SW480 (cell line): ENCODE results near the gene ST8SIA4.

Experiments
- DNase-seq: peaks from one replicate; pipeline ENCODE4 v3.0.0-alpha.2; 2016; ENCODE audit warnings: low spot score

ST8SIA4 gene

DNA sequence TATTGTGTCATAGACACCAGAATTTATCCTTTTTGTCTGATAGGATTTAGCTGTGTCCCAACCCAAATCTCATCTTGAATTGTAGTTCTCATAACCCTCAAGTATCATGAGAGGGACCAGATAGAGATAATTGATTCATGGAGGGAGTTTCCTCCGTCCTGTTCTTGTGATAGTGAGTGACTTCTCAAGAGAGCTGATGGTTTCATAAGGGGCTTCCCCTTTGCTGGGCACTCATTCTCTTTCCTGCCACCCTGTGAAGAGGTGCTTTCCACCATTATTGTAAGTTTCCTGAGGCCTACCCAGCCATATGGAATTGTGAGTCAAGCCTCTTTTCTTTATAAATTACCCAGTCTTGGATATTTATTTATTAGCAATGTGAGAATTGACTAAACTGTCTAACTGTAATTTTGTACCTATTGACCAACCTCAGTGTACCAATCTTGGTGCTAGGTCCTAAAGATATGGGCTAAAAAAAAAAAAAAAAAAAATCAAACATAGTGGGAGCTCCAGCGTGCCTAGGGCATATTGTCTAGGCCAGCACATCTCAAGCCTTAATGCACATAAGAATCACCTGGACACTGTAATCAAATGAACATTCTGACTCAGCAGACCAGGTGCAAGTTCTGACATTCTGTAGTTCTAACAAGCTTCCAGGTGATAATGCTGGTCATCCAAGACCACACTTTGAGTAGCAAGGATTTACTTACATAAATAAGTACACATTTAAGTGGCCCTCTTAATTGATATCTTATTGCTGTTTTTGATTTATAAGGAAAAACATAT lies 30.5 kb downstream of the ST8SIA4 start:
- no peak for DNase-seq

DNA sequence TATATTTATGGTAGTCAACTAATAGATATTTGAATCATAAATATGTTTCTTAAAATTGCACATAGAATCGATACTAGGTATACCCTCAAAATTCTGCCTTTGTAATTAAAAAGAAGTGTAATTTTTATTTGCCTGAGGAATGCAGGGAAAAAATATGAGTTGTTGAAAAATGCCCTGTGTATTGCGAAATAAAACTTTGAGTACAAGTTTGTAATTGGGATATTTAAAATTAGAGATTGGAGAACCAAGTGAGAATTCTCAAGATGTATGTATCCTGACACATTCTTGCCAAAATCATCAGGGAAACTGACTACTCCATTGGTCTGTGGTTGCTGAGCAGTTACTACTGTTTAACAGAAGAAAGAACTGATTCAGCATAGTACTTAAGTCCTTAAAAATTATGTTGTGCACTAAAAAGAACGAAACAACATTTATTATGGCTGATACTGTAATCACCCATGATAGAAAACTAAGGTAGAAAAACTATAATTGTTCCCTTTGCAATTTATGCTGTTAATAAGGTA lies 36.0 kb downstream of the ST8SIA4 start:
- DNase-seq, result no peak

DNA sequence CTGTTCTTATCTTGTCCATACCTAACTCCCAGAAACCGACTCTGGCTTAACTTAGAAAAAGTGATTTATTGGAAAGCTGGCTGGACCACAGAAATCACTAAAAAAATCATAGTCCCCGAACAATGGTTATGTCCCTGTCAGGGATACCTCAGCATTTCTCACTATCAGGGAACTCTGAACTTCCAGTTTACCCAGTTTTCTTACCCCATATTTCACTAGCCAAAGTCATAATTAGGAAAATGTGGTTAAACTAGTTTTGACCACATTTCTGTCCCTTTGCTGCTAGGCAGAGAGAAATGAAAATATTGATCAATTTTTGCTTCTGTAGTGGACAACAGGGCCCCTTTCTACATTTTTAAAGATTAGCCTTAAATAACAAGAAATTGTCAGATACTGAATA lies 38.2 kb downstream of the ST8SIA4 start:
- DNase-seq, result no peak

DNA sequence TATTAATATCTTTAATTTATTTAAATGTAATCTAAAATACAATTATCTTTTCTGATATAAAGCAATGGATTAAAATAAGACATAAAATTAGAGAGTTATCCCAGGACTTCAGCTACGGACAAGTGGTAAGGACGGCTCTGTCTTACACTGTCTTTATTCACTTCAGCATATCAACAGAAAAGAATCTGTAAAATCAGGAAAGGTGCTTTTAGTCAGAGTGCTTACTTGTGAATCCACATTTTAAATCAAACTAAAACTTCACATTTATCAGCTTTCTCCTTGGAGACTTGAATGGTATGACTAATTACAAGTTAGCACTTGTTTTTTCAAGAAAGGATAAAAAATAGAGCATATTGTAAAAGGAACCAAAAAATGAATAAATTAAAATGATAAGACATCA lies 39.3 kb downstream of the ST8SIA4 start:
- no peak for DNase-seq

- DNase-seq, result no peak
These were observed 41.9 kb downstream of the ST8SIA4 start for GRCh38 chr5:100861148-100861547.

DNA sequence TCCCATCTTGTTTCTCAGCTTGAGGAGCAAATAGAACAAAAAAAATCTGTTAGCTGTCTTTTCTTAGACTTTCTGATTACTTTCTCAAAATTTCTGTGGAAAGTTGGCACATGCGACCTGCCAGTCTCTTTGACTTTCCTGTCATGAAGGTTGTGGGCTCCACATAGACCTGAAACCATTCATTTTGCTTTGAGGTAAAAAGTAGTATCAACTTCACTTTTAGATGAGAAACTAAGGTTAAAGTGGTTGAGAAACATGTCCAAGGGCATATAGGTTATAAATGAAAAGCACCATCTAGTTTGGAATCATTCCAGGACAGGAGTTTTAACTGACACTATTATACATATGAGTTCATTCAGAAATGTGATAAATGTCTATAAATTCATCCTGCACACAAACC lies 42.7 kb downstream of the ST8SIA4 start:
- DNase-seq, result no peak

DNA sequence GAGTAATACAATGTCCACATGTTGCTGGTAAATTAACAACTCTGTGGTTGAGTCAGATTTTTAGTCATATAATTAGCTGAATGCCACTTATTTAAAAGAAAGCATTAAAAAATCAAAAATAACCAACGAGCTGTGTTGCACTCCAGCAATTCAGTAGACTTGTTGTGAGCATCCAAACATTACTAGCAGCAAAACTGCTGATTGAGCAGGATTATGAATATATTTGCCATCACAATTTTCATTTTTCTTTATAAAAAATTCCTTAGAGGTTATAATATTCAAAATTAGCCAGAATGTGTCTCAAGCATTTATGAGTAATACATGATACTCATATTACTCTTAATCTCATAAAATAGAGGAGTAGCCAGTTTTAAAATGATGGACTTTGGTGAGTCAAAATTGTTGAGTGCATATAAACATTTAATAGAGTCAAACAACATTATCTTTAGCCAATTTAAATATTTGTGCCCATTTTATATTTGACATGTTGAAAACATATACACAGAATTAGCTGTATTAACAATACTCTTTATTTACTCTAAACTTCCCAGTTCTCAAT lies 44.0 kb downstream of the ST8SIA4 start:
- no peak for DNase-seq

GRCh38 chr5:100856462-100856861 lies 46.6 kb downstream of the ST8SIA4 start:
- no peak for DNase-seq

GRCh38 chr5:100855937-100856430 lies 47.1 kb downstream of the ST8SIA4 start:
- no peak for DNase-seq

GRCh38 chr5:100855295-100855694 lies 47.8 kb downstream of the ST8SIA4 start:
- DNase-seq, result no peak

DNA sequence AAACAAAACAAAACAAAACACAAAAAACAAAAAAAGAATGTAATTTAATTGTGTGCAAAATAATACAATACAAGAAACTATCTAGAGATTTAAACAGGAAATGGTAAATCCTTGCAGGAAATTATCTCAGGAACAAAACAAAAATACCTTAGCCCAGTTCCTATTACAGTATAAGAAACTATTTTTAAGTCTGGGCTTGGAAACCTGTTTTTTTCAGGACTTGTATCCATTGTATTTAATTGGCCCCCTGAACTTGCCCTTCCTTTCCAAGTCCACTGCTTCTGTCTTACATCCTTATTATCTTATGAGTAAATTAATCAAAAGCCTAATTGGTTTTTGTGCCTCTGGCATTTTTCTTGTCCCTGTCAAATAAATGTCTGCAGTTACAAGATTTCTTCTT lies 48.5 kb downstream of the ST8SIA4 start:
- DNase-seq, result no peak

DNA sequence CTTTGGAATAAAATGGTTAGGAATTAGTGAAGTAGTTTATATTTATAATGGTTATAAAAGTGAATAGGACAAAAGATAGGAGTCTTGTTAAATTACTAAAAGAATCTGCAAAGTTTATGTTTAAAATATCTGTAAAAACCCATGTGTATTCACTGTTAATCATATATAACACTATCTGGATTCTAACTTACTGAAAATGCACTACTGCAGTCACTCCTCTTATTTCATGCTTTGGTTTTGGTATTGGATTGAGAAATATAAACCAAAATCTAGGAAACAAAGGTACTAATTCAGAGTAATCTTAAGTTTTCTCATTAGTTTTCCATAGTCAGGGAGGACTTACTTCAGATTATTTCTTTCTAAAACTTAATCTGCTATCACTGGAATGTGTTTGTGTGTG lies 49.5 kb downstream of the ST8SIA4 start:
- no peak for DNase-seq

- no peak for DNase-seq
These were observed 50.1 kb downstream of the ST8SIA4 start for GRCh38 chr5:100852988-100853449.

GRCh38 chr5:100852051-100852450 lies 51.0 kb downstream of the ST8SIA4 start:
- DNase-seq, result no peak

GRCh38 chr5:100846772-100847171 lies 56.3 kb downstream of the ST8SIA4 start:
- DNase-seq, result no peak

DNA sequence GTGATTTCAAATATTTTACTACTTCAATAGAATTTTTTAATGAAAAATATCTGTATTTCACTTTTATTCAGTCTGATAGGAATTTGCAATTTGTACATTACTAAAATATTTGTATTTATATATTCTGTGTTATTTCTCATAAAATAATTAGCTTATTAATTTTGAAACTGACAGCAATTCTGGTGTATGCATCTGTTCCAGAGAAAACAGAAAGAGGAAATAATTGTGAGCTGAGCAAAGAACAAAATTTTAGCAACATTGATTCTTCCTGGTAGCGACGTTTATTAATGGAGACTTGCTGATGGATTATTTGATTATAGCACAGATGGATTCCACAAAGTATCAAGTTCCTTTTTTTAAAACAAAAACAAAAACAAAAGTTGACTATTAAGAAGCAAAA lies 61.0 kb downstream of the ST8SIA4 start:
- DNase-seq, result no peak

DNA sequence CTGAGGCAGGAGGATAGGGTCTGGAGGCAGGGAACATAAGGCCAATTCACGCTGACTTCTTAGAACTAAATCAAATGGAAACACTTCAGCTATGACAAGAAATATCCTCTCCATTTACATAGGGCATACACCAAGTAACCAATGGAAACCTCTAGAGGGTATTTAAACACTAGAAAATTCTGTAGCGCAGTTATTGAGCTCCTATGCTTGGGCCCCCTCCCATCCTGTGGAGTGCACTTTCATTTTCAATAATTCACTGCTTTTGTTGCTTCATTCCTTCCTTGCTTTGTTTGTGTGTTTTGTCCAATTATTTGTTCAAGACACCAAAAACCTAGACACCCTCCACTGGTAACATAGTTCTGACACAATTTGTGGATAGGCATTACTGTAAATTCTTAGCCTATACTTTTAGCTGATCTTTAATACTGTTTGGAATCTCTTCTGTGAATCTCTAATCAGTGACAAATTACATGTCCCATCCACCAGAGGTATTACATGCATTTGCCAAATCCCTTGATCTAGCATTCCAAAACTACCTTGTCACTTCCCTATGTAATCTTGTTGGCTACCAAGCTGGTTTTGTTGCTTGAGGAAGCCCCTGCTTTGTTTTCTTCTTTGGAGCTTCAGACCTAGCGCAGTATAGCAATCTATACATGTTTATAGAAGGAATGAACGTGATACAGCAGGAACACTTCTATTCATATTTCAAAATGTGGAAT lies 61.6 kb downstream of the ST8SIA4 start:
- no peak for DNase-seq

- no peak for DNase-seq
These were observed 62.3 kb downstream of the ST8SIA4 start for GRCh38 chr5:100840789-100841188.

DNA sequence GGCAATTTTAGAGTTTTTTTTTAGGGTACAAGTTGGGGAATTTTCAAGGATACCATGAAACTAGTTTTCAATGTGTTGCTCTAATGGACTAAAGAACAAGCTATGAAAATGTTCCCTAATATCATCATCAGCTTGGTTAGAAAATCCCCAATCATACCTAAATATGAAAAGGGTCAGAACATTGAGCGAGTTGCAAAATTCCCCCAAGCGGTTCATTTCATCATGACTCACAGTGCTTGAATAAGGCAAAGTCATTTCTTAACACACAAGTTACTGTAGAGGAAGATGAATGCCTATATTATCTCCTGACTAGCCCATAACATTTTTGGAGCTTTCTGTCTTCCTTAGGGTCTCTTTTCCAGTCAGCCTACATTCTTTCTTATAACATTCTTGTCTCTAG lies 62.7 kb downstream of the ST8SIA4 start:
- DNase-seq, result no peak

GRCh38 chr5:100838048-100838473 lies 65.0 kb downstream of the ST8SIA4 start:
- DNase-seq, result no peak

- DNase-seq, result no peak
These were observed 68.6 kb downstream of the ST8SIA4 start for GRCh38 chr5:100834519-100834918.
